ENCODE measurements around the gene SDS.

The SDS gene

GRCh38 chr12:113378291-113378690 lies 25.4 kb downstream of the SDS start:
- TF ChIP-seq FOXM1 (IDR thresholded peaks at IDR 0.05; ENCODE audit: borderline replicate concordance, low read depth) = no peak
- no peak for TF ChIP-seq ZBTB7A (IDR thresholded peaks at IDR 0.05; ENCODE audit: low read depth)
- no peak for TF ChIP-seq NFIC (IDR thresholded peaks at IDR 0.05)
- TF ChIP-seq EGR1 (IDR thresholded peaks at IDR 0.05) = no peak
- TF ChIP-seq, protein P1, sequence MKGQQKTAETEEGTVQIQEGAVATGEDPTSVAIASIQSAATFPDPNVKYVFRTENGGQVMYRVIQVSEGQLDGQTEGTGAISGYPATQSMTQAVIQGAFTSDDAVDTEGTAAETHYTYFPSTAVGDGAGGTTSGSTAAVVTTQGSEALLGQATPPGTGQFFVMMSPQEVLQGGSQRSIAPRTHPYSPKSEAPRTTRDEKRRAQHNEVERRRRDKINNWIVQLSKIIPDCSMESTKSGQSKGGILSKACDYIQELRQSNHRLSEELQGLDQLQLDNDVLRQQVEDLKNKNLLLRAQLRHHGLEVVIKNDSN (IDR thresholded peaks at IDR 0.05) = no peak
- TF ChIP-seq TAF1 (IDR thresholded peaks at IDR 0.05; ENCODE audit: low read depth) = no peak
- TF ChIP-seq, protein P2, sequence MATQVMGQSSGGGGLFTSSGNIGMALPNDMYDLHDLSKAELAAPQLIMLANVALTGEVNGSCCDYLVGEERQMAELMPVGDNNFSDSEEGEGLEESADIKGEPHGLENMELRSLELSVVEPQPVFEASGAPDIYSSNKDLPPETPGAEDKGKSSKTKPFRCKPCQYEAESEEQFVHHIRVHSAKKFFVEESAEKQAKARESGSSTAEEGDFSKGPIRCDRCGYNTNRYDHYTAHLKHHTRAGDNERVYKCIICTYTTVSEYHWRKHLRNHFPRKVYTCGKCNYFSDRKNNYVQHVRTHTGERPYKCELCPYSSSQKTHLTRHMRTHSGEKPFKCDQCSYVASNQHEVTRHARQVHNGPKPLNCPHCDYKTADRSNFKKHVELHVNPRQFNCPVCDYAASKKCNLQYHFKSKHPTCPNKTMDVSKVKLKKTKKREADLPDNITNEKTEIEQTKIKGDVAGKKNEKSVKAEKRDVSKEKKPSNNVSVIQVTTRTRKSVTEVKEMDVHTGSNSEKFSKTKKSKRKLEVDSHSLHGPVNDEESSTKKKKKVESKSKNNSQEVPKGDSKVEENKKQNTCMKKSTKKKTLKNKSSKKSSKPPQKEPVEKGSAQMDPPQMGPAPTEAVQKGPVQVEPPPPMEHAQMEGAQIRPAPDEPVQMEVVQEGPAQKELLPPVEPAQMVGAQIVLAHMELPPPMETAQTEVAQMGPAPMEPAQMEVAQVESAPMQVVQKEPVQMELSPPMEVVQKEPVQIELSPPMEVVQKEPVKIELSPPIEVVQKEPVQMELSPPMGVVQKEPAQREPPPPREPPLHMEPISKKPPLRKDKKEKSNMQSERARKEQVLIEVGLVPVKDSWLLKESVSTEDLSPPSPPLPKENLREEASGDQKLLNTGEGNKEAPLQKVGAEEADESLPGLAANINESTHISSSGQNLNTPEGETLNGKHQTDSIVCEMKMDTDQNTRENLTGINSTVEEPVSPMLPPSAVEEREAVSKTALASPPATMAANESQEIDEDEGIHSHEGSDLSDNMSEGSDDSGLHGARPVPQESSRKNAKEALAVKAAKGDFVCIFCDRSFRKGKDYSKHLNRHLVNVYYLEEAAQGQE (IDR thresholded peaks at IDR 0.05; ENCODE audit: low read depth) = no peak
- no peak for TF ChIP-seq EP300 (IDR thresholded peaks at IDR 0.05; ENCODE audit: borderline replicate concordance)
- no peak for TF ChIP-seq MAX (IDR thresholded peaks at IDR 0.05)

- TF ChIP-seq FOXM1 (IDR thresholded peaks at IDR 0.05; ENCODE audit: borderline replicate concordance, low read depth) (no peak), TEAD4 (IDR thresholded peaks at IDR 0.05) (no peak), YY1 (IDR thresholded peaks at IDR 0.05; ENCODE audit: low read depth) (no peak), CREB1 (IDR thresholded peaks at IDR 0.05; ENCODE audit: low read depth) (no peak), NFIC (IDR thresholded peaks at IDR 0.05) (no peak), RAD21 (IDR thresholded peaks at IDR 0.05; ENCODE audit: low read depth) (no peak), TAF1 (IDR thresholded peaks at IDR 0.05; ENCODE audit: low read depth) (no peak)
- TF ChIP-seq, protein P1 (IDR thresholded peaks at IDR 0.05) = no peak
- TF ChIP-seq, protein P2 (IDR thresholded peaks at IDR 0.05; ENCODE audit: low read depth) = no peak
Observed at GRCh38 chr12:113374823-113375428, 28.8 kb downstream of the SDS start.

GRCh38 chr12:113373969-113374368 lies 29.7 kb downstream of the SDS start:
- TF ChIP-seq, protein P2 (IDR thresholded peaks at IDR 0.05; ENCODE audit: low read depth) = no peak
- 0 out of 2 replicates have a peak, but pooled peaks have one; percentile 7 for TF ChIP-seq NFIC (IDR thresholded peaks at IDR 0.05)

- TF ChIP-seq EGR1 (IDR thresholded peaks at IDR 0.05) (no peak), CEBPB (IDR thresholded peaks at IDR 0.05) (no peak)
Observed at GRCh38 chr12:113373440-113373839, 30.2 kb downstream of the SDS start.

GRCh38 chr12:113372371-113372770 lies 31.3 kb downstream of the SDS start:
- TF ChIP-seq TEAD4 (IDR thresholded peaks at IDR 0.05) (no peak), RAD21 (IDR thresholded peaks at IDR 0.05; ENCODE audit: low read depth) (no peak), EGR1 (IDR thresholded peaks at IDR 0.05) (no peak), TAF1 (IDR thresholded peaks at IDR 0.05; ENCODE audit: low read depth) (no peak), ZBTB7A (IDR thresholded peaks at IDR 0.05; ENCODE audit: low read depth) (no peak), EP300 (IDR thresholded peaks at IDR 0.05; ENCODE audit: borderline replicate concordance) (no peak), NFIC (IDR thresholded peaks at IDR 0.05) (no peak), MAX (IDR thresholded peaks at IDR 0.05) (no peak), TCF12 (IDR thresholded peaks at IDR 0.05; ENCODE audit: low read depth) (no peak), YY1 (IDR thresholded peaks at IDR 0.05; ENCODE audit: low read depth) (no peak), FOXM1 (IDR thresholded peaks at IDR 0.05; ENCODE audit: borderline replicate concordance, low read depth) (no peak), CREB1 (IDR thresholded peaks at IDR 0.05; ENCODE audit: low read depth) (no peak), CEBPB (IDR thresholded peaks at IDR 0.05) (no peak)
- TF ChIP-seq, protein P1 (IDR thresholded peaks at IDR 0.05) = no peak
- TF ChIP-seq, protein P2 (IDR thresholded peaks at IDR 0.05; ENCODE audit: low read depth) = no peak
